GM10847 (cell line): ENCODE results near the gene MOCOS.

Experiments used
- POLR2A ChIP-seq: IDR thresholded peaks from 2 replicates; pipeline ENCODE4 v1.6.1; 2011; ENCODE audit not compliant: insufficient read length; ENCODE audit errors: extremely low read depth

The MOCOS gene

GRCh38 chr18:36187193-36187825 lies at the start of gene MOCOS:
TSS of gene MOCOS (plus strand) at chr18:36187497. CDS start at chr18:36187540, 43 bp downstream.
- TF ChIP-seq POLR2A = no peak

GRCh38 chr18:36139245-36139644 lies 48.1 kb upstream of the MOCOS start:
- no peak for TF ChIP-seq POLR2A

- no peak for TF ChIP-seq POLR2A
These were observed 45.7 kb upstream of the MOCOS start for GRCh38 chr18:36141576-36141975.

- TF ChIP-seq POLR2A = no peak
These were observed 44.5 kb upstream of the MOCOS start for GRCh38 chr18:36142751-36143150.

- TF ChIP-seq POLR2A = no peak
These were observed 43.9 kb upstream of the MOCOS start for GRCh38 chr18:36143391-36143790.

- TF ChIP-seq POLR2A = no peak
These were observed 37.6 kb upstream of the MOCOS start for GRCh38 chr18:36149514-36150289.

- TF ChIP-seq POLR2A = no peak
These were observed 34.5 kb upstream of the MOCOS start for GRCh38 chr18:36152781-36153180.

GRCh38 chr18:36153203-36153602 lies 34.1 kb upstream of the MOCOS start:
- no peak for TF ChIP-seq POLR2A

- TF ChIP-seq POLR2A = no peak
These were observed 33.5 kb upstream of the MOCOS start for GRCh38 chr18:36153771-36154170.

- no peak for TF ChIP-seq POLR2A
These were observed 31.2 kb upstream of the MOCOS start for GRCh38 chr18:36155851-36156757.

GRCh38 chr18:36157441-36157840 lies 29.9 kb upstream of the MOCOS start:
- TF ChIP-seq POLR2A = no peak

- no peak for TF ChIP-seq POLR2A
These were observed 28.9 kb upstream of the MOCOS start for GRCh38 chr18:36158266-36158867.

GRCh38 chr18:36160959-36161371 lies 26.3 kb upstream of the MOCOS start:
- no peak for TF ChIP-seq POLR2A

- TF ChIP-seq POLR2A = no peak
These were observed 24.3 kb upstream of the MOCOS start for GRCh38 chr18:36162981-36163380.

GRCh38 chr18:36167692-36168218 lies 19.5 kb upstream of the MOCOS start:
- no peak for TF ChIP-seq POLR2A
